ENCODE data around the gene CFAP251.

DNA sequence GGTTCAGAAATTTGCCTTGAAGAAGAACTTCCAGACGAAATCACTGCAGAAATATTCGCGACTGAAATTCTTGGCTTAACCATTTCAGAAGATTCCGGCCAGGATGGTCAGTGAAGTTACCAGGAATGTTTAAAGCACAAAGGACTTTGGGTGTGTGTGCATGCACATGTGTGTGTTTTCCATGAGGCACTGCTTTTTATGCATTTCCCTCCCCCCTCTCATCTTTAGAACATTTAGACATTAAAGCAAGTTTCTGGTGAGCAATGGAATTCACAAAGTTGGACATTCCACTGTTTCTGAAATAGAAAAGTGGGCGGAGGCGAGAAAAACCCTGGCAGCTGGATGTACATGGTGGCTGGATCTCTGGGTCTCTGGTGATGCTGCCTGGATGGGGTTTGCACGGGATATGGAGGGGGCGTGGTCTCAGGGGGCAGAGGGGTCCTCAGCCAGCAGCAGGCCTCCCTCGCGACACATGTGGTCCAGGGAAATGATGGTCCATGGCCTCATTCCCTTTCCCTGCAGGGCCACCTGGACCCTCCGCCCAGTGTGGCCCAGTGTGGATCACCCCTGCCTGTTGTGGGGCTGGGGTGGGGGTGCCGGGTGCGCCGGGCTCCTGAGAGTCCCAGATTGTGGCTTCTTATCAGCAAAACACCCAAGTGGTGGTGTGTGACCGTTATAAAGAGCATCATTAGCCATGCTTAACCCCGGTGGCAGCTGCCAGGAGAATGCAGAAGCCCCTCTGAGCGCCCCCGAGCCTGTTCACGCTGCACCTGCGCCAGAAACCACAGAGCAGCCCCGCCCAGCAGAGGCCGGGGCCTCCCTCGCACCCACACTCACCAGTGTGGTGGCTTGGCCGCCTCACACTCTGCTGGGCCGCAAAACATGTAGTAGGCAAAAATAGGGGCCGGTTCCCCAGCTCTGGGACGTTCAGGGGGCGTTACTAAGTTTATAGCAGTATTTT lies 85.5 kb downstream of the CFAP251 start:
- no peak for TF ChIP-seq EZH2 (IDR thresholded peaks at IDR 0.05; ENCODE audit: low read length, missing control alignments)
- TF ChIP-seq, protein P1, sequence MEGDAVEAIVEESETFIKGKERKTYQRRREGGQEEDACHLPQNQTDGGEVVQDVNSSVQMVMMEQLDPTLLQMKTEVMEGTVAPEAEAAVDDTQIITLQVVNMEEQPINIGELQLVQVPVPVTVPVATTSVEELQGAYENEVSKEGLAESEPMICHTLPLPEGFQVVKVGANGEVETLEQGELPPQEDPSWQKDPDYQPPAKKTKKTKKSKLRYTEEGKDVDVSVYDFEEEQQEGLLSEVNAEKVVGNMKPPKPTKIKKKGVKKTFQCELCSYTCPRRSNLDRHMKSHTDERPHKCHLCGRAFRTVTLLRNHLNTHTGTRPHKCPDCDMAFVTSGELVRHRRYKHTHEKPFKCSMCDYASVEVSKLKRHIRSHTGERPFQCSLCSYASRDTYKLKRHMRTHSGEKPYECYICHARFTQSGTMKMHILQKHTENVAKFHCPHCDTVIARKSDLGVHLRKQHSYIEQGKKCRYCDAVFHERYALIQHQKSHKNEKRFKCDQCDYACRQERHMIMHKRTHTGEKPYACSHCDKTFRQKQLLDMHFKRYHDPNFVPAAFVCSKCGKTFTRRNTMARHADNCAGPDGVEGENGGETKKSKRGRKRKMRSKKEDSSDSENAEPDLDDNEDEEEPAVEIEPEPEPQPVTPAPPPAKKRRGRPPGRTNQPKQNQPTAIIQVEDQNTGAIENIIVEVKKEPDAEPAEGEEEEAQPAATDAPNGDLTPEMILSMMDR (conservative IDR thresholded peaks at IDR 0.05 in 1 of 2, IDR thresholded peaks at IDR 0.05 in 1 of 2; ENCODE audit: low read depth in 1 of 2, low read length in 2 of 2) = no peak
